Fibroblast of villous mesenchyme (primary cell): ENCODE results near the gene EPB41L3. TPM values are rescaled to one million over a fixed set of nuclear protein-coding genes. Genes with fewer than 3 reads are reported as not detected.

Experiments used
- DNase-seq: peaks from one replicate; pipeline ENCODE4 v3.0.0-alpha.2; 2010; ENCODE audit warnings: low read depth
- H3K4me3 ChIP-seq: 2 replicates; pipeline ENCODE4 v1.5.1; 2011; ENCODE audit warnings: low read depth, mild to moderate bottlenecking, low read length
- total RNA-seq: library from RNA; depleted of rRNA; stranded (reverse); fragments of >200 nt; gene quantifications from 2 replicates; pipeline ENCODE4 v1.2.3, GENCODE V29; 2012
- TF ChIP-seq, protein P1 (sequence below): IDR thresholded peaks from 2 replicates; pipeline ENCODE4 v1.5.1; 2012; ENCODE audit warnings: low read depth, mild to moderate bottlenecking, low read length; ENCODE audit not compliant: insufficient read depth

The EPB41L3 gene
- total RNA-seq, 1 donor, result 0.43 TPM

GRCh38 chr18:5421981-5422380 lies 121.8 kb downstream of the EPB41L3 start:
- TF ChIP-seq, protein P1, sequence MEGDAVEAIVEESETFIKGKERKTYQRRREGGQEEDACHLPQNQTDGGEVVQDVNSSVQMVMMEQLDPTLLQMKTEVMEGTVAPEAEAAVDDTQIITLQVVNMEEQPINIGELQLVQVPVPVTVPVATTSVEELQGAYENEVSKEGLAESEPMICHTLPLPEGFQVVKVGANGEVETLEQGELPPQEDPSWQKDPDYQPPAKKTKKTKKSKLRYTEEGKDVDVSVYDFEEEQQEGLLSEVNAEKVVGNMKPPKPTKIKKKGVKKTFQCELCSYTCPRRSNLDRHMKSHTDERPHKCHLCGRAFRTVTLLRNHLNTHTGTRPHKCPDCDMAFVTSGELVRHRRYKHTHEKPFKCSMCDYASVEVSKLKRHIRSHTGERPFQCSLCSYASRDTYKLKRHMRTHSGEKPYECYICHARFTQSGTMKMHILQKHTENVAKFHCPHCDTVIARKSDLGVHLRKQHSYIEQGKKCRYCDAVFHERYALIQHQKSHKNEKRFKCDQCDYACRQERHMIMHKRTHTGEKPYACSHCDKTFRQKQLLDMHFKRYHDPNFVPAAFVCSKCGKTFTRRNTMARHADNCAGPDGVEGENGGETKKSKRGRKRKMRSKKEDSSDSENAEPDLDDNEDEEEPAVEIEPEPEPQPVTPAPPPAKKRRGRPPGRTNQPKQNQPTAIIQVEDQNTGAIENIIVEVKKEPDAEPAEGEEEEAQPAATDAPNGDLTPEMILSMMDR, result no peak
- no peak for DNase-seq
- no peak overlapping the region for H3K4me3 ChIP-seq

DNA sequence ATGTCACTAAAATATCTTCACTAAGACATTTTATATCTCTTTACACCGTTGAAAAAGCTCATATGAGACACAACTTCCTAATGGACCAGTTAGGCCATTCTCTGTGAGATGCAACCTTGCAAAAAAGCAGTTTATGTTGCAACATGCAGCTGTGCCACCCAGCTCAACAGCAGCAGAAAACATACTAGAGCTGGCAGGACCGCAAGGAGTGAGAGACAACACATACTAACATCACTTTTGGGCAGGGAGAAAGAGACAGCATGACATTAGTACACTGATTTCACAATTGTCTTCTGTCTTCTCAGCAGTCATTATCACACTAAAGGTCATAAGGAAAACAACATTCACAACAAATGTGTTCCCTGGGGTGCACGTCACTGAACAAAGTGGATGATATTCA lies 122.9 kb downstream of the EPB41L3 start:
- TF ChIP-seq, protein P1, result no peak
- no peak for DNase-seq

GRCh38 chr18:5419601-5420000 lies 124.2 kb downstream of the EPB41L3 start:
- TF ChIP-seq, protein P1, result no peak
- no peak overlapping the region for H3K4me3 ChIP-seq
- DNase-seq, result no peak

More for the DNA sequence above, 122.9 kb downstream of the EPB41L3 start:
- no peak overlapping the region for H3K4me3 ChIP-seq

DNA sequence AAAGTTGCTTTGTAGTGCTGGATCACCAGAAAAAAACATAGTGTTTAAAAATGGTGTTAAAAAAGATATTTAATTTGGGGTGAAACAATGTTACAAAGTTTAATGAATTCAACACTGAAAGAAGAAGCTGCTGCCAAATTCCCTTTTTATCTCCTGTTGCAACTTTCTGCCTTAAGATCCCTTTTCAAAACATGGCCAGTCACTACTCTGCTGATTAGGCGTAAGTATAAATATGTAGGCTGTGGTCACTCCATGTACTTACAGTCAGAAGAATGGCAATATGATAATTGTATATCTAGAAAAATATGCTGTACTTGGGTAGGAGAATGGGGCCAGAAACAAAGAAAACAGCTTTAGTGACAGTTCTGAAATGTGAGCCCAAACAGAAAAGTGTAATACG lies 124.8 kb downstream of the EPB41L3 start:
- no peak for DNase-seq
- TF ChIP-seq, protein P1, result no peak
- H3K4me3 ChIP-seq, result no peak overlapping the region

- H3K4me3 ChIP-seq, result no peak overlapping the region
- no peak for DNase-seq
These were observed 126.5 kb downstream of the EPB41L3 start for GRCh38 chr18:5417342-5417741.

GRCh38 chr18:5416112-5416511 lies 127.7 kb downstream of the EPB41L3 start:
- DNase-seq, result no peak
- no peak overlapping the region for H3K4me3 ChIP-seq
- TF ChIP-seq, protein P1, result no peak

More at GRCh38 chr18:5417342-5417741, 126.5 kb downstream of the EPB41L3 start:
- TF ChIP-seq, protein P1, result no peak

GRCh38 chr18:5415665-5416064 lies 128.1 kb downstream of the EPB41L3 start:
- no peak overlapping the region for H3K4me3 ChIP-seq
- TF ChIP-seq, protein P1, result no peak
- DNase-seq, result no peak
